Measurements from ENCODE around the gene PALLD.
A peak's percentile ranks its signal among the peaks of the same experiment; 100 is the strongest.

PALLD gene

GRCh38 chr4:168560184-168561180 lies 63.6 kb downstream of the PALLD start:
- no peak for DNase-seq (ENCODE audit: low read depth)

DNA sequence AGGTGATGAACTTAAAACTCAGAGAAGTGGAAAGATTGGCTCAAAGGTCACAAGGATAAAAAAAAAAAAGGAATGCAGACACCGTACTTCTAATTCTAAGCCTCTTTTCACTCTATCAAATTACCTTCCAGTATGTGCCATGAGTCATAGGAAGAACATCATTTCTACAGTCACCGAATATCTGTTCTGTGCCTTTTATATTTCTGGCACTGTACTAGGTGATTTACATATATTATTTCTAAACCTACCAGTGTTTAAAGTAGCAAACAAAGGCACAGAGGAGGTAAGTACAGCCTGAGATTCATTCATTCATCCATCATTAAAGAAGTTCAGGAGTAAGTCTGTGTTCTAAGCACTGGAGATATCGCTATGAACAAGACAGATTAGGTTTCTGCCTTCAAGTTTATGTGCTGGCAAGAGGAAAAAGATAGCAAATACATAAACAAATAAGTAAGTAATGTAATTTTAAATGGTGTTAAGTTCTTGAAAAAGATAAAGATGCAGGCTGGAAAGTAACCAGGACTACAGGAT lies 65.3 kb downstream of the PALLD start:
- no peak for DNase-seq (ENCODE audit: low read depth)

DNA sequence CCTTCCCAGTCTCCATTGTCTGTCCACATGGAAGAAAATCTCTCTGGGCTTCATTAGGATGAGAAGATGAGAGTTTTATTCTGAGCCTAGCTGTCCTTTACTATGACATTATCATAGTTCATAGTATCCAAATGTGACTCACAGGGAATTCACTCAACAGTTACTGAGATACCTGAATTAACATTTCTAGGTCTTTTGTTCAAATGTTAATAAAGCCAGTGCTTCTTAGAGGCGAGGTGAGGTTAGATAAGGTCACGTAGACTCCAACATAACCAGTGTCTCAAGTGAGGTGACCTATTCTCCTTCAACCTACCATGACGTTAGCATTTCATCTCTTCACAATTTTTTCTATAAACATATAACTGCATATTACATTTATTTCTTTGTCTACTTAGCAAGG lies 67.2 kb downstream of the PALLD start:
- DNase-seq (ENCODE audit: low read depth): no peak

DNA sequence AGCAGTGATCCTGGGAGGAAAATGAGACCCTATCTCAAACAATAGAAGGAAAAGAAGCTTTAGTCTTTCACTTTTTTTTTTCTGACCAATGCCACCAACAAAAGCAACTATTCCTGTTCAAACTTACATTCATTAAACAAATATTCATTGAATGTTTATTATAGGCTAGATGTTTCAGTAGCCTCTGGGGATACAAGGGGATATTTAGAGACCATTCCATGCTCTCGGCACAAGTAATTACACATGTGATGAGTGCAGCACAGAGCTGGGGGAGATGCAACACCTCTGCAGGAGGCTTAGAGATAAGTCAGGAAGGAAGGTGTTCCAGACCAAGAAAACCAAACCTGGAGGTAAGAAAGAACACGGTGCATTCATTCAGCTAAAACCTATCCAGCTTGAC lies 68.3 kb downstream of the PALLD start:
- no peak for DNase-seq (ENCODE audit: low read depth)

DNA sequence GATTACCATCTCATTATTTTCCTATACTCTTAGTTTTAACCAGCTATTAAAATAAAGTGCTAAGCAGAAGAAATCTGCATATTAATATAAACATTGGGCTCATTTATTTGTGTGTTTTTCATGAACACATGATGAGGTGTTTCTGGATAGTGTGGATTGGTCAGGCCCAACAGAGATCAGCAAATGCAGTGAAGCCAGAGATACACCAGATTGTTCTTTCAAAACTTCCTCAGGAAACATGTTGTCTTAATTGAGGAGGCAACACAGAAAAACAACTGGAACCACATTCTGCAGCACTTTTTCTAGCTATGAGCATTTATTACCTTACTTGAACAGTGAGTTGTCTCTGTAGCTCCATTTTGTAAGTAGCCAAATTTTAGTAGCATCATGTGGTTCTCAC lies 69.9 kb downstream of the PALLD start:
- no peak for DNase-seq (ENCODE audit: low read depth)

GRCh38 chr4:168569066-168569930 lies 72.4 kb downstream of the PALLD start:
- DNase-seq (ENCODE audit: low read depth): no peak

GRCh38 chr4:168569931-168570276 lies 73.1 kb downstream of the PALLD start:
- no peak for DNase-seq (ENCODE audit: low read depth)

GRCh38 chr4:168570466-168570865 lies 73.6 kb downstream of the PALLD start:
- no peak for DNase-seq (ENCODE audit: low read depth)

DNA sequence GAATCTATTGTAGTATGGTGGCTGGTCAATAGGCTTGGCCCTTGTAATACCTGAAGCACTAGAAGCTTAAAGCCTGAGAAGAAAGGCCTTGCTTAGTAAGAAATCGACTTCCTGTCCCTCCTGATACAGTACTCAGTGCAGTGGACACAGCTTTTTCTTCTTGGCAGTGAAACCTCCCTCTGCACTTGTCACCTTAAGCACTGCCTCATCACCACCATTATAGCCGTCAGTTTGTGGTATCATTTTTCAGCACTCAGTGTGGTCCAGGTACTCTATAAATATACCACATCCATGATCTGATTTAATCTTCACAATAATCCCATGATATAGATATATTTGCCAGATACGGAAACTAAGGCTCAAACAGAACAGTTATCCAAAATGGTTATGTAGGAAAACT lies 75.2 kb downstream of the PALLD start:
- DNase-seq (ENCODE audit: low read depth): no peak

DNA sequence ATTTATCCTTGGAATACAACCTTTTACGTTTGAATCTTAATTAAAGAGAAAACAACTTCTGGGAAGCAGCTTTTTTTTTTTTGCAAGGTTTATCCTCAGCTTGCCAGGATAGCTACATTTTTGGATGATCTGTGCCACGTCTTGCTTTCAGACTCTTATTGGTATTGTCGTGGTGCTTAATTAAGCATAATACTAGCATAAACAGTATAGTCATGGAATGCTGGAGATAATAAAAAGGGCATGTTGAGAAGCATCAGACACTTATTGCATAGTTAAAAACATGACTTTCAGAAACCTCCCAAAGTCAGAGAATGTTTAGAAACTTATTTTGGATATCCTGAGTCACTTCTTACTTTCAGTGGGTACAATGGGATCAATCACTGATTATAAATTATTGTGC lies 77.0 kb downstream of the PALLD start:
- DNase-seq (ENCODE audit: low read depth): no peak

DNA sequence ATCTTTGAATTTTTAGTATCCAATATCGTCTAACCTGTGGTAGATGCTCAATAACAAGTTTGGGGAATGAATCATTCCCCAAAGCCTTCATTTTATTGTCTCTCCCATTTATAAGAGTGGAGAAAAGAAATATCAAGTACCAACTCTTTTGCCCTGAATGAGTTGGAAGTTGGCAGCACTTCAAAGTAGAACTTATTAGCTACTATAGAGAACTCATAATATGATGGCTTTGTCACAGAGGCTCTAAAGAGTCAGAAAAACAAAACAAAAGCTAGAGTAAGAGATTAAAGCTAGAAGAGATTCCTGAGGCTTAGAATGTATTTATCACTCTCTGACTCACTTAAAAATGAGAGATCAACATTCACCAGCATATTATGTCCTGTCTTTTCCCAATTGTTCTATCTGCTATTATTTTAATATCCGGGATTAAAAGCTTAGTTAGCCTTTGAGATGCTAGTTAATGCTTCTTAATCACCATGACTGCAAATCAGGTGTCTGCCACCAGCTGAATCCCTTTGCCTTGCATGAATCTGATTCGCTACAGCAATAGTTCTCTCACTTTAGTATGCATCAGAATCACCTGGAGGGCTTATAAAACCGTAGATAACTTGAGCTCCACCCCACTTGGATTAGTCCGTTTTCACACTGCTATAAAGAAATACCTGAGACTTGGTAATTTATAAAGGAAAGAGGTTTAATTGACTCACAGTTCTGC lies 77.9 kb downstream of the PALLD start:
- DNase-seq (ENCODE audit: low read depth): no peak

DNA sequence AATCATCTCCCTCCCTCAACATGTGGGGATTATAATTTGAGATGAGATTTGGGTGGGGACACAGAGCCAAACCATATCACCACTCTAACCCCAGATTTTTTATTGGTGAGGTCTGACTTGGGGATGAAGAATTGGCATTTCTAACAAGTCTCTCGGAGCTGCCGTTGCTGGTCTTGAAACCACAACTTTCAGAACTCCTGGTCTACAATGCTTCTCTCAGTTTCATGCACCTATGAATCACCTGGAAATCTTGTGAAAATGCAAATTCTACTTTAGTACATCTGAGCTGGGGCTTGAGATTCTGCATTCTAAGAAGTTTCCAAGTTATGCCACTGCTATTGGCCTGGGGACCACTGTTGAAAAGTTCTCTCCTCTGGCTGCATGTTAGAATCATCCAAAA lies 78.6 kb downstream of the PALLD start:
- DNase-seq (ENCODE audit: low read depth): no peak

- no peak for DNase-seq (ENCODE audit: low read depth)
Measured at GRCh38 chr4:168577624-168578023, 80.8 kb downstream of the PALLD start.

- DNase-seq (ENCODE audit: low read depth): no peak
Measured at GRCh38 chr4:168580228-168580627, 83.4 kb downstream of the PALLD start.

- DNase-seq (ENCODE audit: low read depth): no peak
Measured at GRCh38 chr4:168584321-168584771, 87.5 kb downstream of the PALLD start.

GRCh38 chr4:168585168-168586091 lies 88.6 kb downstream of the PALLD start:
- peak; percentile 6 for DNase-seq (ENCODE audit: low read depth)

DNA sequence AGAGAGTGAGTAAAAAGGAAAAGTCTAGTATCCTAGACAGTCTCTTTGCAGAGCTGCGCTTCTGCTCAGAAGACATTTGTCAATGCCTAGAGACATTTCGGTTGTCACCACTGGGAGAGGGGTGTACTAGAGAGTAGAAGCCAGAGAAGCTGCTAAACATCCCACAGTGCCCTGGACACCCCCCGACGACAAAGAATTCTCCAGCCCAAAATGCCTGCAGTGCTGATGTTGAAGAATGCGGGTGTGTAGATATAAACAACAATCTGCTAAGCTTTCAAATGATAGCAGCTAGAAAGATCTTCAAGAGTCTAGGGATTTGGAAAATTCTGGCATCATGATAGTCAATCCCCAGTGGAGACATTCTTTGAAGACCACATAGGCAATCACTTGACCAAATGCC lies 90.1 kb downstream of the PALLD start:
- DNase-seq (ENCODE audit: low read depth): no peak

DNA sequence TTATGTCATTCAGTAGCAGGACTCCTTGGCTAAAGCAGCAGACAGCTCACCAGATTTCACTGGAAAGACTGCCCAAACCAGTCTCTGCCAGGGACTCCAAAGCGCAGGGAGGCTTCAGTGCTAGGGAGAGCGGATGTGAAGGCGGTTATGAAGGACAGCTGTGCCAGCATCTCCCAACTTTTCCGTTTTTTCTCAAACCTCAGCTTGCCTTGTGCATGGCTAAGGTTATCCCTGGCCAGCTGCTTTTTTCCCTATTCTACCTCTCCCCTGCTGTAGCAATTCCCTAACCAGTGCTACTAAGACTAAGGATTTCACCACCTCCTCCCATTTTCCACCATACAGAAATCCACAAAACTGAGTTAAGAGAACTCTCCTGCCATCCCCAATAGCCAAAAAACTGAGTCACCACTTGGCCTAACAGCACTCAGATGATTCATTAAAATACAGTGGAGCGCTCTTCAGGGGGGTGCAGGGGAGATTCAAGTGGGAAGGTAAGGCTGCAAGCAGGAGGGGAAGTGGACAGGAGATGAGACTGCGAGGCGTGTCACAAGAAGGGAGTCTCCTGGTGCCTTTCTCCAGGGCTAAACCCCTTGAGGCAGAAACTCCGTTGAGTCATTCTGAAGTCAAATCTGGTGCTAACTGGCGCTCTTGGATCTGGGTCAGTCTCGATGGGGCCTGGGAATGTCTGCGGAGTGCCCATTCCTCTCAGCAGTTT lies 90.7 kb downstream of the PALLD start:
- no peak for DNase-seq (ENCODE audit: low read depth)

DNA sequence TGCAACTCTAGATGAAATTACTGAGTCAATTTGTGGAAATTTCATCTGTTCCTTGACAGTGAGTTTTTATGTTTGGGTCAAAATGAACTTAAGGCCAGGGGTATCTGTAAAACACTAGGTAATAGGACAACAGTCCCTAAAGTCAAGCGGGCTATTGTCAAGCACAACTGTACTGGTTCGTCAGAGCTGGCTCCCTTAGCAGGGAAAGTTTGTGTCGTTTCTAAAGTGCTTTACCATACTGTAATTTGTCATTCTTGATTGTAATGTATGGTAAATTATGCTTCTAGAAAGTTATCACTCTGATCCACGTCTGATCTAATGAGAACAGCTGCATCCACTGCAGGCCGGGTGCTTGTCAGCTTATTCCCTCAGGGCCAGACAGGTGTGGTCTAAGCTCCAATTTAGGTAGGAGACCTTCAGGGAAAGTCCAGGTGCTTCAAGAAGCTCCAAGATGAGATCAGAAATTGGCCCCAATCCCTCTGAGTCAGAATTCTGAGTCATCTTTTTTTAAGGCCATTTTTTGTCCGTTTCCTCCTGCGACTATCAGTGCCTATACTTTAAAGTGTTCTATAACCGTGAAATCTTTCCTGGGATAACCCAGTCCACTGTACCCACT lies 92.2 kb downstream of the PALLD start:
- no peak for DNase-seq (ENCODE audit: low read depth)

DNA sequence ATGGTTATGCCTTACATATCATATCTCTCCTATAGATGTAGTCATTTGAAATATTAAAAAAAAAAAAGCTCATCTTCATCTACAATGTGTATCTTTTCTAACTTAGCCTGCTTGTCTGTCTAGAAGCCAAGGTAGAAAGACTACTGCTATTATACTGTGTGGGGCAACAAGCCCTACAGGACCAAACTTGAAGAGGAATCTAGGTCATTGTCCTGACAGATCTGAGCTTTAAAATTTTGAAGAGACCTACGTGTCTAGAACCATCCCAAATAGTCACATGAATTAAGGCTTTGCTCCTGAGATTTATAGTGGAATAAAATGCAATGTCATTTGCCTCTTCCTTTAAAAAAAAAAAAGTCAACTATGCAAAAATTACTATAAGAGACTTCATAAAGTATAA lies 95.8 kb downstream of the PALLD start:
- no peak for DNase-seq (ENCODE audit: low read depth)

All from stimulated activated CD8-positive, alpha-beta memory T cell treated with anti-CD3 and anti-CD28 coated beads, Interleukin-4, amount 100 ng/mL, for 24 hours (primary cell).